ENCODE measurements around the gene TACSTD2.

TACSTD2 gene

GRCh38 chr1:58620259-58620658, 43.2 kb upstream of the TACSTD2 start:
- no peak for DNase-seq
- no peaks in the 10 kb centered on the region for H3K36me3 ChIP-seq
- H3K27ac ChIP-seq = no peak overlapping the region
- H3K9me3 ChIP-seq = no peaks in the 10 kb centered on the region
- H3K4me3 ChIP-seq = no peak overlapping the region
- peaks cover 7 to 28% (median 14%) of the 10 kb centered on the region in 4 donors for H3K4me1 ChIP-seq
- no peak for TF ChIP-seq CTCF (IDR thresholded peaks at IDR 0.05)
- intact Hi-C loops (cut with DNase I; ENCODE audit: low total_unique reads) = no loop called here
- H3K27me3 ChIP-seq = no peaks in the 10 kb centered on the region

- TF ChIP-seq CTCF (IDR thresholded peaks at IDR 0.05) = no peak
- H3K27ac ChIP-seq = peak overlapping the region; percentile 23 to 55
- H3K4me3 ChIP-seq = no peak overlapping the region
- intact Hi-C loops (cut with DNase I; ENCODE audit: low total_unique reads) = no loop called here
- H3K4me1 ChIP-seq = peaks cover 7 to 28% (median 14%) of the 10 kb centered on the region in 4 donors
- no peaks in the 10 kb centered on the region for H3K36me3 ChIP-seq
- peak in 1 of 2 donors; percentile 22 for DNase-seq
- no peaks in the 10 kb centered on the region for H3K9me3 ChIP-seq
- no peaks in the 10 kb centered on the region for H3K27me3 ChIP-seq
These were observed 42.4 kb upstream of the TACSTD2 start for GRCh38 chr1:58619286-58620054.

GRCh38 chr1:58618303-58618702, 41.3 kb upstream of the TACSTD2 start:
- intact Hi-C loops (cut with DNase I; ENCODE audit: low total_unique reads) = no loop called here
- H3K36me3 ChIP-seq = no peaks in the 10 kb centered on the region
- H3K4me3 ChIP-seq = no peak overlapping the region
- peaks cover 7 to 28% (median 14%) of the 10 kb centered on the region in 4 donors for H3K4me1 ChIP-seq
- DNase-seq = peak; percentile 43 to 89
- peak overlapping the region; percentile 23 to 55 for H3K27ac ChIP-seq
- no peaks in the 10 kb centered on the region for H3K27me3 ChIP-seq
- H3K9me3 ChIP-seq = no peaks in the 10 kb centered on the region
- no peak for TF ChIP-seq CTCF (IDR thresholded peaks at IDR 0.05)

GRCh38 chr1:58611861-58612385, 34.9 kb upstream of the TACSTD2 start:
- Histone ChIP-seq H3K27ac (no peak overlapping the region), H3K36me3 (no peaks in the 10 kb centered on the region), H3K27me3 (no peaks in the 10 kb centered on the region), H3K4me3 (no peak overlapping the region), H3K9me3 (peaks cover 0 to 5% (median 0%) of the 10 kb centered on the region in 3 donors), H3K4me1 (no peaks in the 10 kb centered on the region)
- intact Hi-C loops (cut with DNase I; ENCODE audit: low total_unique reads) = no loop called here
- DNase-seq = no peak
- TF ChIP-seq CTCF (IDR thresholded peaks at IDR 0.05) = no peak

- intact Hi-C loops (cut with DNase I; ENCODE audit: low total_unique reads) = no loop called here
- no peak overlapping the region for H3K27ac ChIP-seq
- H3K4me3 ChIP-seq = no peak overlapping the region
- no peak for DNase-seq
- no peaks in the 10 kb centered on the region for H3K27me3 ChIP-seq
- TF ChIP-seq CTCF (IDR thresholded peaks at IDR 0.05) = no peak
- peaks cover 0 to 11% (median 5%) of the 10 kb centered on the region in 3 donors for H3K9me3 ChIP-seq
- H3K36me3 ChIP-seq = no peaks in the 10 kb centered on the region
- H3K4me1 ChIP-seq = no peaks in the 10 kb centered on the region
These were observed 31.9 kb upstream of the TACSTD2 start for GRCh38 chr1:58608945-58609344.

All from tibial artery (tissue), 4 donors.